ENCODE measurements around the gene AMPH. TPM values are rescaled to one million over a fixed set of nuclear protein-coding genes. Genes with fewer than 3 reads are reported as not detected.

The AMPH gene
- total and polyA plus RNA-seq, 2 of the 4 experiments (the other 2 are of a cell fraction) = 3.9 to 4.8 TPM

- intact Hi-C loops (cut with micrococcal nuclease) (no loop called here), in situ Hi-C loops (cut with MboI; ENCODE audit: low sequenced_read_pairs) (no loop called here), dilution Hi-C loops (cut with HindIII; ENCODE audit: low sequenced_read_pairs, unreplicated experiment) (no loop called here)
- Histone ChIP-seq H3K4me3 (ENCODE audit: insufficient read depth, low read depth, low read length) (no peak overlapping the region), H2AFZ (replicated peaks; ENCODE audit: low read length, poor library complexity) (no peak overlapping the region), H4K20me1 (ENCODE audit: insufficient read depth, low read length) (no peaks in the 10 kb centered on the region), H3K4me1 (ENCODE audit: control insufficient read depth, insufficient read depth, low read length) (no peaks in the 10 kb centered on the region), H3K9me3 (ENCODE audit: control insufficient read depth, insufficient read depth, low read length) (no peaks in the 10 kb centered on the region), H2AK9ac (replicated peaks; ENCODE audit: low read depth, low read length, poor library complexity) (no peak overlapping the region), H3K36me3 (ENCODE audit: control insufficient read depth, insufficient read depth, low read length) (no peaks in the 10 kb centered on the region), H3K9me1 (ENCODE audit: insufficient read depth, low read length) (no peaks in the 10 kb centered on the region), H3K23ac (ENCODE audit: low read depth, low read length) (no peak overlapping the region), H3K79me1 (ENCODE audit: low read depth in 1 of 2, low read length in 2 of 2) (no peaks in the 10 kb centered on the region), H3K27me3 (ENCODE audit: control insufficient read depth, insufficient read depth, low read length) (no peaks in the 10 kb centered on the region), H3K18ac (ENCODE audit: low read depth, low read length) (no peak overlapping the region), H4K5ac (ENCODE audit: low read depth, low read length) (no peak overlapping the region), H3K4me2 (ENCODE audit: low read depth, low read length) (no peak overlapping the region), H3K14ac (replicated peaks; ENCODE audit: low read depth, low read length) (no peak overlapping the region), H4K91ac (ENCODE audit: insufficient read depth, low read depth, low read length) (no peak overlapping the region), H3K27ac (ENCODE audit: insufficient read depth, low read length) (no peak overlapping the region), H2BK15ac (ENCODE audit: low read depth, low read length) (no peak overlapping the region), H3K4ac (ENCODE audit: low read depth, low read length) (no peak overlapping the region), H4K8ac (ENCODE audit: low read depth in 2 of 2, low read length in 2 of 2) (no peak overlapping the region), H3K56ac (ENCODE audit: extremely low read depth, insufficient read depth, low read length) (no peak overlapping the region), H2AK5ac (ENCODE audit: low read depth, low read length) (no peak overlapping the region), H3K9ac (ENCODE audit: low read depth, low read length) (no peak overlapping the region), H2BK120ac (ENCODE audit: low read depth, low read length) (no peak overlapping the region), H2BK20ac (ENCODE audit: low read depth, low read length) (no peak overlapping the region), H2BK5ac (ENCODE audit: low read depth, low read length, poor library complexity, severe bottlenecking) (no peak overlapping the region)
- BruUV-seq (replicated peaks) = no TSS peak
- CTCF ChIA-PET = interaction anchor here (0.9 kb wide), 1 partner anchor 30 kb away, joined by 3 read pairs; no protein-coding TSS in a partner anchor
- POLR2A ChIA-PET (ENCODE audit: unreplicated experiment) = no interaction called here
- DNase-seq (no peak), ATAC-seq (ENCODE audit: low read depth) (no peak)
- TF ChIP-seq BHLHE40 (IDR thresholded peaks at IDR 0.05; ENCODE audit: low read depth, low read length) (no peak), MXI1 (IDR thresholded peaks at IDR 0.05; ENCODE audit: borderline replicate concordance, low read depth, low read length) (no peak), MAFK (IDR thresholded peaks at IDR 0.05; ENCODE audit: low read depth, low read length) (no peak), CHD1 (IDR thresholded peaks at IDR 0.05; ENCODE audit: low read depth, low read length) (no peak)
- WGBS, 2 experiments (ENCODE audit: extremely low coverage in 2 of 2, insufficient read length in 1 of 2) = no CpG with 5 or more reads among the region's 1 CpG
These were observed 148.7 kb downstream of the AMPH start for GRCh38 chr7:38482521-38482920.
